NCI-H510A treated with DMSO at 0.1 percent for 48 hours (cell line): ENCODE measurements around the gene LMTK3.
"Not testable (repeated sequence)": the region's sequence is repeated elsewhere in the genome, so short reads cannot be mapped to it uniquely, and the experiment has no call there.

Experiments
- DNase-seq: peaks from one replicate; lab custom pipeline; 2025; lab: John Stamatoyannopoulos, UW

Gene LMTK3

DNA sequence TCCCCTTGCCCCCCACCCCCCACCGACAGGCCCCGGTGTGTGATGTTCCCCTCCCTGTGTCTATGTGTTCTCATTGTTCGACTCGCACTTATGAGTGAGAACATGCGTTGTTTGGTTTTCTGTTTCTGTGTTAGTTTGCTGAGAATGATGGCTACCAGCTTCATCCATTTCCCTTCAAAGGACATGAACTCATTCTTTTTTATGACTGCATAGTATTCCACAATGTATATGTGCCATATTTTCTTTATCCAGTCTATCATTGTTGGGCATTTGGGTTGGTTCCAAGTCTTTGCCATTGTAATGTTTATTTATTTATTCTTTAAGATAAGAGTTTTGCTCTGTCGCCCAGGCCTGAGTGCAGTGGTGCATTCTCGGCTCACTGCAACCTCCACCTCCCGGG is 26.4 kb upstream of the LMTK3 start:
- DNase-seq: not testable (repeated sequence)

DNA sequence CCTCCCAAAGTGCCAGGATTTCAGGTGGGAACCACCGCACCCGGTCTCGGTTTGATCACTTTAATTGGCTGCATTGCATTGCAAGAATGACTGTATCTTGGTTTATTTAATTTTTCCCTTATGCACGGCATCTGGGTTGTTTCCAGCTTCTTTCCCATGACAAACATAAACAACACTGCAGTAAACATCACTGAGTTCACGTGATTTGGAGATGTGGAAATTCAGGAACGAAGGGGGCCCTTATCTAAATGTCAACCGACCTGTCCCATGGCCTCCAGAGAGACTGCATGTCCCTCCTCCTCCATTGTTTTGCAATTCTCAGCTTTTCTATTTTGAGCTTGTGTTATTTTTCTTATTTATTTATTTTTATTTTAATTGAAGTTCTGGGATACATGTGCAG is 25.9 kb upstream of the LMTK3 start:
- DNase-seq: no peak

DNA sequence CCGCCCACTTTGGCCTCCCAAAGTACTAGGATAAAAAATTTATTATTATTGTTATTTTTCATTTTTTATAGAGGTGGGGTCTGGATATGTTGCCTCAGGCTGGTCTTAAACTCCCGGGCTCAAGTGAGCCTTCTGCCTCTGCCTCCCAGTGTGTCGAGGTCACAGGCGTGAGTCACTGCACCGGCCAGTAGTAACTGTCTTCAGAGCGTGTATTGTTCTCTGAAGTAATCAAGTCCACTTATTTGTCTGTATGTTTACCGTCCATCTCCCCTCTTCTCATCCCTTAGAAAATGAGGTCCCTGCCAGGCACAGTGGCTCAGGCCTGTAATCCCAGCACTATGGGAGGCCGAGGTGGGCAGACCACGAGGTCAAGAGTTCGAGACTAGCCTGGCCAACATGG is 22.1 kb upstream of the LMTK3 start:
- DNase-seq: no peak

DNA sequence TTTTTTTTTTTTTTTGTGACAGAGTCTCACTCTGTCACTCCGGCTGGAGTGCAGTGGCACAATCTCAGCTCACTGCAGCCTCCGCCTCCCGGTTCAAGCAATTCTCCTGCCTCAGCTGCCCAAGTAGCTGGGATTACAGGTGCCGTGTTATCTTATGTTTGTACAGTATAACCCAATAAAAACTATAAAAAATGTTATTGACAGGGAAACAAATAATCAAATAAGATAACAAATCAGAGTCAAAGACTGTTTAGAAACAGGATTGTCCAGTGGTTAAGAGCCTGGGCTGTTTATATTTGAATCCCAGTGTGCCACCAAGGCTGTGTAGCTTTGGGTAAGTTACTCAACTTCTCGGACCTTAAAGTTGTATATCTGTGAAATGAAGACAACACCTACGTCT is 19.1 kb upstream of the LMTK3 start:
- DNase-seq: no peak

DNA sequence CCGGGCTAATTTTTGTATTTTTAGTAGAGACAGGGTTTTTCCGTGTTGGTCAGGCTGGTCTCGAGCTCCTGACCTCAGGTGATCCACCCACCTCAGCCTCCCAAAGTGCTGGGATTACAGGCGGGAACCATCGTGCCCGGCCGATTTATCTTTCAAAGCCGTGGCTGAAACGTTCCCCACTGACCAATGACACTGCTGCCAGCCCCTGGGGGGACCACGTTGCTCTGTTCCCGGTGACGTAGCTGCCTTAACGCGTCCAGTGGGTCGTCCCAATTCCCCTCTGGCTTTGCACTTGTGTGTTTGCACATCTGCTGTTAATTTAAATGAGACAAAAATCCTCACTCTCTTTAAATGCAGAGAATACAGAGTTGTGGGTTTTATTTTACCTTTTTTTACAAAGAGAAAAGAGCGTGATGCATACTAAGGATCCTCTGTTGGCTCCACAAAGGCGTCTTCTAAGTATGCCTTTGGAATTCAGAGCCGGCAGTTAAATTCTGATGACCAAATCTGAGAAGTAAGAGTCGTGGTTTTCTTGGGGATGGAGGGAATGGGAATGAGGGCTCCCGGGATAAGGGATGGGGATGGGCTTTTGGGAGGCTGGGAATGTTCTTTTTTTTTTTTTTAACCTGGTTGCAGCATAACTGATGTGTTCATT is 18.6 kb upstream of the LMTK3 start:
- DNase-seq: no peak

DNA sequence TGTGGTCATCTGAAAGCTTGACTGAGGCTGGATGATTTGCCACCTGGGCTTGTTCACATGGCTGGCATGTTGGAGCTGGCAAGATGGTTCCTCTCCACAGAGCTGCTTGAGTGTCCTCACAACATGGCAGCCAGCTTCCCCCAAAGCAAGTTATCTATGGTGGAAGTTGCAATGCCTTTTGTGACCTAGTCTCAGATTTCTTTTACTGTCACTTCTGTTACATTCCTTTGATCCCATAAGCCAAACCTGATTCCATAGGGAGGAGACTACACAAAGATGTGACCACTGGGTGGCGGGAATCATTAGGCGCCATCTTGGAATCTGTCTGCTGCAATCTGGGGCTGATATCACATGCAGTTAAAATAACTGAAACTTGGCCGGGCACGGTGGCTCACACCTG is 17.5 kb upstream of the LMTK3 start:
- no peak for DNase-seq

DNA sequence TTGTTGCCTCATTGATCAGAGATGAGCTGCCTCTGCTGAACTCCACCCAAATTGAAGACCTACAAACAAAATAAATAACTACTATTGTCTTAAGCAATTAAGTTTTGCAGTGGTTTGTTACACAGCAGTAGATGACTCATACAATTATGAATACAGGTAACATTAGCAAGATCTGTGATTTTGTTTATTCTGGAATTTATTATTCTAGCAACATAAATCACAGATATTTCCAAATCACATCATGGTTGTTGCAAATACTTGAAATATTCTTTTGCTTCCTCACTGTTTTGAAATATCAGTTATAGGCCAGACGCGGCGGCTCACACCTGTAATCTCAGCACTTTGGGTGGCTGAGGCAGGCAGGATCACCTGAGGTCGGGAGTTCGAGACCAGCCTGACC is 13.1 kb upstream of the LMTK3 start:
- DNase-seq: no peak

DNA sequence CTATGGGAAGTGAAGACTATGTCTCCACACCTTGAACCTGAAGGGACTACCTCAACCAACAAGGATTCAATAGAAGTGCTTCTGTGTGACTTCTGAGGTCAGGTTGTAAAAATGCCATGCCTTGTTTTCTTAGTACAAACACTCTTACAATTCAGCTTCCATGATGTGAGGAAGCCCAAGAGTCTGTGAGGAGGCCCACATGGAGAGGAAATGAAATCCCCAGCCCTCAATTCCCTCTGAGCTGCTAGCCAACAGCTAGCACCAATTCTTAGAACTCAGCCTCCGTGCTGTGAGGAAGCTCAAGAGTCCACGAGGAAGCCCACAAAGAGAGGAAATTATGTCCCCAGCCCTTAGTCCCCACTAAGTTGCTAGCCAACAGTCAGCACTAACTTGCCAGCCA is 12.6 kb upstream of the LMTK3 start:
- no peak for DNase-seq

DNA sequence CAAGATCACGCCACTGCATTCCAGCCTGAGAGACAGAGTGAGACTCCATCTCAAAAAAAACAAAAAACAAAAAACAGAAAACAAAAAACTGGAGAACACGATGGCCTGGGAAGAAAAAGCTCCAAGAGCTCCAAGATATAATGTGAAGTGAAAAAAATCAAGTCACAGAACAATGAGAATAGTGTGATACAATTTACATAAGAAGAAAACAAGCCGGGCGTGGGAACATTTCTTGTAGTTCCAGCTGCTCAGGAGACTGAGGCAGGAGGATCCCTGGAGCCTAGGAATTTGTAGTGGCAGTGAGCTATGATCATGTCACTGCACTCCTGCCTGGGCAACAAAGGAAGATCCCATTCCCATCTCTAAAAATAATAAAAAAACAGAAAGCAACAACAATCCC is 8.5 kb upstream of the LMTK3 start:
- DNase-seq: no peak

DNA sequence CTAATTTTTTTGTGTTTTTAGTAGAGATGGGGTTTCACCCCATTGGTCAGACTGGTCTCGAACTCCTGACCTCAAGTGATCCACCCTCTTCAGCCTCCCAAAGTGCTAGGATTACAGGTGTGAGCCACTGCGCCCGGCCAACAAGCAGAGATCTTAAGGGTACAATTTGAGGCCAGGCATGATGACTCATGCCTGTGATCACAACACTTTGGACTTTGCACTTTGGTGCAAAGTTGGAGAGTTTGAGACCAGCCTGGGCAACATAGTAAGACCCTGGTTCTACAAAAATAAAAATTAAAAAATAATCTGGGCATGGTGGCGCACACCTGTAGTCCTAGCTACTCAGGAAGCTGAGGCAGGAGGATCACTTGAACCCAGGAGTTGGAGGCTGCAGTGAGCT is 7.8 kb upstream of the LMTK3 start:
- not testable (repeated sequence) for DNase-seq

DNA sequence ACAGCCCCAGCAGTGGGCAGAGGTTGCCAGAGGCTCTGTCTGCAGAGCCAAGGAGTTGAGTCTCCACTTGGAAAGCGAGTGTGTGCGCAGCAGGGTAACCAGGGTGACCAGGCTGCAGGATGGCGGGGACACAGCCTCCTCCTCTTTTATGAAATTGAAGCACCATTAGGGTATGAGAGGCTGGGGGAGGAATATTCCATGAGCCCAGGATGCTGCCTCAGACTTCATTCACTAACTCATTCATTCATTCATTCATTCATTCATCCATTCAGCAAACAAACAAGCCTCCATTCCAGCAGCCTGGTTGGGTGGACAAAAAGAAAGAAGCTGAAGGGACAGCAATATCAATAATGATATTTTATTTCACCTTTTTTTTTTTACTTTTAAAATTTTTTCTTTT is 6.6 kb upstream of the LMTK3 start:
- DNase-seq: no peak

DNA sequence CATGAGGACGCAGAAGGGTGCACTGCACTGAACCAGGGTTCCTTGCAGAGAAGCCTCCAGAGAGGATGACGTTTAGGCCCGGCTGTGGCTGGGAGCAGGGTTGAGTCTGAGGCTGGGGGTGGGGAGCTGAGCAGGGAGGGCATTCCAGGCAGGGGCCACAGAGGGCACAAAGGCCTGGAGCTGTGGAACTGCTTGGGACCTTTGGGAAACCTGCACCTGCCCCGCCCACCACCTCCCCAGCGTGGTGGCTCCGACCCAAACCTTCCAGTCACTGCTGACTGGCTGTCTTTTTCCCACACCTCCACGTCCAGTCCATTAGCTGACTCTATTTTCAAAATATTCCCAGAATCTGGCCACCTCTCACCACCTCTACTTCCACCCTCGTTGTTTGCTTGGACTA is 4.9 kb upstream of the LMTK3 start:
- no peak for DNase-seq

DNA sequence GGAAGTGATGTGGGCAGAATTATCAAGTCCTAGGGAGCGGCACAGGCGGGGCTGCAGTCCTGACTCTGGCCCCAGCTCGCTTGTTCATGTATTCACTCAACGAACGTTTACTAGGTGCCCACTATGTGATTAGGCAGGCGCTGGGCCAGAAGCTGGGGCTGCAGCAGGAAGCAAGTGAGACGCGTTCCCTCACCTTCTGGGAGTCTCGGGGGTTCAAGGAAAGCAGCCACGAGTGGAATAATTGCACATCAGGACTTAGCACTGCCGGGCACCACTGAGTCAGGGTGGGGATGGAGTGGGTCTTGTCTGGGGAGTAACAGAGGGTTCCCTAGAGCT is 2.5 kb upstream of the LMTK3 start:
- no peak for DNase-seq

DNA sequence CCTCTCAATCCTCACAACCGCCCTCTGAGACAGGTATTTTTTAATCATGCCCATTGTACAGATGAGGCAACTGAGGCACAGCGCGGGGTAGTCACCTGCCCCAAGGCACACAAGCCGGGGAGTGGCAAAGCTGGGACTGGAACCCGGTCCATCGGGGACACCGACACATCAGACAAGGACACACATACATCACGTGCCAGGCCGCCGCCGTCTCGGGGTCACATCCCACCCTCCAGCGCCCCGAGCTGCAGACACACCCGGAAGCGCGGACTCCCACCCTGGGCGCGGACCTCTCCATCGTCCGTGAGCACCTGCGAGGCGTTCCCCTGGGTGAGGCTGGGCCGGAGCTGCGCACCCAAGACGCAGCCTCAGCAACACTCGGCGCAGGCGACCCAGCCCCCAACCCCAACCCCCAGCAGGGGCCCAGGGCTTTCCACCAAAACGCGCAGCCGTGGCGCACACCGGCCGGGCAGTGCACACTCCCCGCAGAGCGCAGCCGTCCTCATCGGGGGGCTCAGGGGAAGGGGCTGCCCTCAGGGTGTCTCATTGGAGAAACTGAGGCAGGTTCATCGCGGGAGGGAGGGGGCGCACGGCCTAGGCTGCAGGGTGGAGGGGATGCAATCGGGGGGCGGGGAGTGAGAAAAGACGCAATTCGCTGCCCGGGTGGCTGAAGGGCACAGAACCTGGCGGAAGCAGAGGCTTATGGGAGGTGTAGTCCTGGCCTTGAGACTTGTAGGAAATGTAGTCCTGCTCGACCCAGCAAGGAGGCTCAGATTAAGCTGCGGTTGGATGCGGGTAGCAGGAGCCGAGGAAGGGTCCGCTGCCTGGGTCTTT is 1.9 kb upstream of the LMTK3 start:
- peak; percentile 60 for DNase-seq

DNA sequence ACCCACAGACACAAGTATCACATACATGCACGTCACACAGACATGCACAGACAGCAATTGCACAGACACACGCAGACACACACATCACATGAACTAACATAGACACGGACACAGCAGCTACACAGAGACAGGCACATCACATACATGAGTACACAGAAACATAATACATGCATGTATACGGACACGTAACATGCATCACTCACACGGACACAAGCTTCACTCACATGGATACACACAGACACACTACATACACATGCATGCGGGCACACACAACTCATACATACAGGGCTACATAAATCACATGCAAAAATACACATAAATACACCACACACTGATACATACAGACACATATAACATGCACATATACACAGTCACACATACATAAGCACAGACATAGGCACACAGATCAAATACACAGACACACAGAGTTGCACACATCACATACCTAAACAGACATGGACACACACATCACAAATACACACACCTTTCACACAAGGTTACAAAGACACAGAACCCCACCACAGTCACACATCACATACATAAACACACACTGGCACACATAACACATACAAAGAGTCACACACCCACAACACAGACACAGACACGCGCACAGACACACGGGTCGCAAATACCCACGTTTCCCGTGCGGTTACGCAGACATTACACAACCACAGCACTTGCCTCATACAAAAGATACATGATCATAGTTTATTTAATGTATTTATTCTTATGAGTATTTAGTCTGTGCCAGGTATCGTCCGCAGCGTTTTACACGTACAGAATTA is 1.1 kb upstream of the LMTK3 start:
- no peak for DNase-seq

DNA sequence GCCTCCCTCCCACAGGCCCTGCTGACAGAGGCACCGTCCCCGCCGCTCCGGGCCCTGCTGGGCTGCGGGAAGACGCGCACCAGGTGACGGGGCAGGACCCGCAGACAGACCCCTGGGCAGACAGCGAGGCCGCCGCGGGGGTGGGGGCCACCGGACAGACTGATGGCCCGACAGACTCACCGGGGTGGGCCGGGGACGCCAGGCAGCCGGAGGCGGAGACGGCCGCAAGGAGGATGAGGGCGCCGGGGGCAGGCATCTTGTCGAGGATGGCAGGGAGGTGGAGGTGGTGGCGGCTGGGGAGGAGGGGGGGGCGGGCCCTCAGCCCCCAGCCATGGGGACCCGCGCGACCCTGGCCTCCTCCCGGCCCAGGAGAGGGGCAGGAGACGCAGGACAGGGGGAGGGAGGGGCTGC is 309 bp downstream of the LMTK3 start:
- no peak for DNase-seq

DNA sequence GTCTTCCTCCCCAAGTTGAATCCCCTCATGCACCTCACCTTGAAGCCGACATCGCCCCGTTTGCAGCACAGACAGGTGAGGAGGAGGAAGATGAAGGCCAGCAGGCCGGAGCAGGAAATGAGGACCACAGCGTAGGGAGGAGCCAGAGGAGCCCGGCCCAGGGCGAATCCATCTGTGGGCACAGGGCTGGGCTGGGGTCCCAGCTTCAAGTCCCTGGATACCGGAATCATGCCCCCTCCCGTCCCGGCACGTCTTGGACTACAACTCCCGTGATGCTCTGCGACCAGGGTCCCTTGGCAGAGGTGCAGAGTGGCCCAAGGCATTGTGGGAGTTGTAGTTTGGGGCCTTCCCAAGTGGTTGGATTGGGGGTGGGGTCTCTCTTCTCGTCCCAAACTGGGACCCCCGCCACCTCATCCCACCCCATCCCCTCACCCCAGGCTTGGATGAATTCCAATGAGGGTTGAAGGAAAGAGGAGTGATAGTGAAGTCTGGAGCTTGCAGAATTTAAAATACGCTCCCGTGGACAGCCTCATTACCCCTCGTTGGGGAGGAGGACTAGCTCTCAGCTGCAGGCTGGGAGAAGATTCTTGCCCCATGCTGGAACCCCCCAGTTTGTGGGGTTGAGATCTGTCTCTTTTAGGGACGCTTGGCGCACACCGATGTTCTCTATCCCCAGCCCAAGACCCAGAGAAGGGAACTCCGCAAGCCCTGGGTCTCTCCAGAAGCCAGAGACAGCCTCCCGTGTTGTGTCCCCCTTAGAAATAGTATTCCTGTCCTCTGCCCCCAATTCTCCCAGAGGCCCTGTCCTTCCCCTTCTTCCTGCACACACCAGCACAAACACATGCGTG is 990 bp downstream of the LMTK3 start:
- no peak for DNase-seq

DNA sequence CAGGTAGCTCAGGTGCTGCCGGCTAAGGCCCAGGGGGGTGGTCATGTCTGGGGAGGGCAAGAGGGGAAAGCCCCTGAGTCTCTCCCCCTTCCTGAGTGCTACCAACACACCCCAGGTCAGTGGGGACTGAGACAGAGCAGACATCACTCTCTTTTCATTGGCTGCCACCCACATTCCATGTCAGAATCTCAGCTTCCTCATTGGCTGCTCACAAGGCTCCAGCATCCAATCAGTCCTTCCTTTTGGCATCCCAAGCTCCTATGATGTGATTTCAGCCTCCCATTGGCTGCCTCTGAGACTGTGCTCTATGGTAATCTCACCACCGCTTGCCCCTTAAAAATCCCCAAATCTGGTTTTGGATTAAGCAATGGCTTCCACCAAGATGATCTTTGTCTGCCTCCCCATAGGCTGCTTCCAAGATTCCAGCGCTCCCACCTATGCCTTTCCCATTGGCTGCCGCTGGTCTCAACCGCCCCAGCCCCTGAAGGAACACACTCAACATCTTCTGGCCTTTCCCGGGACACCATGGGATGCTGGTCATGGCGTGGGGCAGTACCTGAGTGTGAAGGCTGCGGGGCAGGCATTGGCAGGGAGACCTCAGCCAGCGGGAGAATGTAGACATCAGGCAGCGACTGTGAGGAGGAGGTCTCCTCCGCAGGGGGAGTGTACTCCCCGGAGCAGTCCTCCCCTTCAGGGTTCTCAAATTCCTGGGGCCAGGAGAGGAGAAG is 2.0 kb downstream of the LMTK3 start:
- no peak for DNase-seq

DNA sequence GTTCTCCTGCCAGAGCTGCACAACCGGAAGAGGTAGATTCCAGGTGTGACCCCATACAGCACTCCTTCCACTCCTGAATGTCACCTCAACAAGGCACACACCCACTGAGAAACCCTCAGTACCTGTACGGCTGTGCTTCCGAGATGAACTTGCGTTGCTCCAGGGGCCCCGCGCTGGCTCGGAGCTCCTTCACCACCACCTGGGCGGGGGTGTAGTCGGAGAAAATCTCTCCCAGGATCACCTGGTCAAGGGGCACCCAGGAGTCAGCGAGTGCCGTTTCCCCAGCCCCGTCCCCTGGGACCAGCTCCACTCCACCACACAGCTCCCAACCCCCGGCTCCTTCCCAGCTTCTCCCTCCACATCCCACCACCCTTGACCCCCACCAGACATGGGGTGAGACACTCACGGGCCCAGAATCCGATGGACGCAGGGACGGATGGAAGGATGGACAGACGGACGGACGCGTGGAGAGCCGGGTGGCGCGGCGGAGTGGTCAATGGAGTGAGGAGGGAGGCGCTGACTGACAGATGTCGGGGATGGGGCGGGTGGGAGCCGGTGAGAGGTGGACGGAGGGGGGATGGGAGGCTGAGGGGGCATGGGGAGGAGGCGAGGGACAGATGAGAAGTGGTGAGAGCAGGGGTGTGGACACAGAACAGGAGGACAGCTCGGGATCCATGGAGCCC is 2.8 kb downstream of the LMTK3 start:
- no peak for DNase-seq

DNA sequence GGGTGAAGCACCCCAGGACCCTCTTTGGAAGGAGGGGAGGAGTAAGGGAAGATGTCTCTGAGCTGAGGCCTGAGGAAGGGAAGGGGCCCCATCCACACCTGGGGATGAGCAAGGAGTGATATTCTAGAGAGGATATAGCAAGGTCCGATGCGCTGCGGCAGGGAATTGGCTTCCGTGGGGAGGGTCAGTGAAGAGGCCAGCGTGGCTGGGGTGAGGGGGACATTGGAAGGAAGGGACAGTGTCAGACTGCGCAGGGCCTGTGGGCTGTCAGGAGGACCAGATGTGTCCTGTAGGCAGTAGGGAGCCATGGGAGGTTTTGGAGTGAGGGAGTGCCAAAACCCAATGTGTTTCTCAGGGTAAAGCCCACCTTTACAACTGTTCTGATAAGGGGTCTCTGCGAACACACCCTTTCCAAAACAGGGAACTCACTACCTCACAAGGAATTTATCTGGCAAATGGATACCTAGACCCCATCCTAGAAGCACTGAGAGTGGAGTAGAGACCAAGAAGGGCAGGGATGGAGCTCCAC is 3.7 kb downstream of the LMTK3 start:
- no peak for DNase-seq
